ENCODE results near the gene MRPL2. TPM values are rescaled to one million over a fixed set of nuclear protein-coding genes. Genes with fewer than 3 reads are reported as not detected.
A peak's percentile ranks its signal among the peaks of the same experiment; 100 is the strongest.

Gene MRPL2
- total RNA-seq, 1 experiment from 2014 or later, result 123 TPM

DNA sequence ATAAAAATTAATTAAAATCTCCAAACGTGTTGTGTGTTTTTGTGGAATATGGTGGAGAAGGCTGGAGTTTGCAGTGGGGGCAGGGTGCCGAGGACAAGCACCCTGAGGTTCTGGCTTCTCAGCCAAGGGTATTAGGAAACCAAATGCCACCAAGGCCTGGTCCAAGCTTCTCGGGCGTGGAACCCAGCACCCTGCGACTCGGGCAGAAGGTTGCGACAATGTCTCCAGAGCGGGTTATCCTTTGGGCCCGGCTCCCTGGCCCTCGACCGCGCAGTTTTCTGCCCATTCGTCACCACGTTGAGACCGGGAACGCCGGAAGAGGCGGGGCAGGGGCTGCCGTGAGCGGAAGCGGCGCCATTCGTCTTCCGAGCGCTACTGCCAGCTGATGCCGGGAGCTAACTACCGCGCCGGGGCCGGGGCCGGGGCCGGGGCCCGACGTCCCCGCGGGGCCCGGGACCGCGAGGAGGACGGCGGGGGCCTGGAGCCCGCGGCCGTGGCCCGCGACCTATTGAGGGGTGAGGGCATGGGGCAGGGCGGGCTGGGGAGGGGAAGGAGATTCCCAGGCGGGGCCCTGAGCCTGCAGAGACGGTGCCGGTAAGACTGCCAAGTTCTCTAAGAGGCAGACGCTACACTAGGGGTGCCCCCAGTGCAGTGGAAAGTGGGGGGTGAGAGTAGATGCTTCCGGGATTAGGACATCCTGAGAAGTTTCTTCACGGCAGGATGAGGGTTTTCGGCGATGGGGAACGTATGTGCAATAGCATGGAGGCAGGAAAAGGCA lies 37.8 kb downstream of the MRPL2 start, which contains the start of gene RRP36 (continued):
- TF ChIP-seq, protein P1, sequence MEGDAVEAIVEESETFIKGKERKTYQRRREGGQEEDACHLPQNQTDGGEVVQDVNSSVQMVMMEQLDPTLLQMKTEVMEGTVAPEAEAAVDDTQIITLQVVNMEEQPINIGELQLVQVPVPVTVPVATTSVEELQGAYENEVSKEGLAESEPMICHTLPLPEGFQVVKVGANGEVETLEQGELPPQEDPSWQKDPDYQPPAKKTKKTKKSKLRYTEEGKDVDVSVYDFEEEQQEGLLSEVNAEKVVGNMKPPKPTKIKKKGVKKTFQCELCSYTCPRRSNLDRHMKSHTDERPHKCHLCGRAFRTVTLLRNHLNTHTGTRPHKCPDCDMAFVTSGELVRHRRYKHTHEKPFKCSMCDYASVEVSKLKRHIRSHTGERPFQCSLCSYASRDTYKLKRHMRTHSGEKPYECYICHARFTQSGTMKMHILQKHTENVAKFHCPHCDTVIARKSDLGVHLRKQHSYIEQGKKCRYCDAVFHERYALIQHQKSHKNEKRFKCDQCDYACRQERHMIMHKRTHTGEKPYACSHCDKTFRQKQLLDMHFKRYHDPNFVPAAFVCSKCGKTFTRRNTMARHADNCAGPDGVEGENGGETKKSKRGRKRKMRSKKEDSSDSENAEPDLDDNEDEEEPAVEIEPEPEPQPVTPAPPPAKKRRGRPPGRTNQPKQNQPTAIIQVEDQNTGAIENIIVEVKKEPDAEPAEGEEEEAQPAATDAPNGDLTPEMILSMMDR (IDR thresholded peaks at IDR 0.05 in 2 of 3, conservative IDR thresholded peaks at IDR 0.05 in 1 of 3; ENCODE audit: borderline replicate concordance in 1 of 3, insufficient read depth in 1 of 3, low read depth in 2 of 3, low read length in 2 of 3), result no peak
- TF ChIP-seq JUND (IDR thresholded peaks at IDR 0.05) (no peak), EZH2 (IDR thresholded peaks at IDR 0.05) (no peak), CEBPB (IDR thresholded peaks at IDR 0.05; ENCODE audit: low read depth) (no peak), POLR2A (IDR thresholded peaks at IDR 0.05; ENCODE audit: borderline replicate concordance, extremely low read depth, insufficient read depth, insufficient read length) (peak; percentile 56)

DNA sequence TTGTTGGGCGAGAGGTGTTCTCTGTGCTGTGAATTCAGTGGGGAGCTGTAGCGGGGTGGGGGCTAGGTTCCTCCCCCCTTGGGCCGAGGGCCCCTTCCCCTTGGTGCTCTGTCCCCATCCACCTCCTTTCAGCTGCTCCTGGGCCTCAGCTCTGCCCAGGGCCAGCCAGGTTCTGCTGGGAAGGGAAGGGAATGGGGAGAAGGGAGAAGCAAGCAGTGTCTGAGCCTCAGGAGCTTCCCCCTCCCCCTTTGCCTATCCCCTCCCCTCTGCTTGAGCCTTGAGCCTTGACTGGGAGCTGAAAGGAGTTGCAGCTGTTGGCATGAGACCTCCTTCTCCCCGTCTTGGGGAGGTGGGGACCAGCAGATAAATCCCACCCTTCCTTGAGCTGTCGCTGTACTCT lies 38.4 kb downstream of the MRPL2 start:
- H3K9ac ChIP-seq (ENCODE audit: low read length), result peak overlapping the region; percentile 93
- H3K27ac ChIP-seq (ENCODE audit: low read depth, low read length), result peak overlapping the region; percentile 80
- no peaks in the 10 kb centered on the region for H4K20me1 ChIP-seq (ENCODE audit: insufficient read depth)
- CTCF ChIA-PET, result interaction anchor here (0.8 kb wide), 1 partner anchor 123 kb away, joined by 3 read pairs; no protein-coding TSS in a partner anchor
- ATAC-seq, result peak; percentile 34
- H3K4me1 ChIP-seq (ENCODE audit: control insufficient read depth in 1 of 2, insufficient read depth in 2 of 2, low read length in 2 of 2), result peaks cover 9 to 20% of the 10 kb centered on the region in 2 experiments
- H3K4me2 ChIP-seq (ENCODE audit: low read length), result peak overlapping the region; percentile 94
- H2AFZ ChIP-seq (ENCODE audit: low read depth, low read length, poor library complexity, severe bottlenecking), result no peak overlapping the region
- POLR2A ChIA-PET, result interaction anchor here (0.6 to 2.2 kb wide), 4 partner anchors 12 to 92 kb away, joined by 3 to 7 read pairs (median 4); partner anchors contain the start of genes CNPY3 and PEX6
- H3K9me3 ChIP-seq (ENCODE audit: control insufficient read depth in 1 of 2, insufficient read depth in 1 of 2, low read depth in 1 of 2, low read length in 2 of 2), result no peaks in the 10 kb centered on the region
- no peaks in the 10 kb centered on the region for H3K9me2 ChIP-seq (ENCODE audit: insufficient read depth)
- TSS peak; percentile 93 for BruUV-seq (replicated peaks)
- peaks cover 16 to 22% of the 10 kb centered on the region in 2 experiments for H3K36me3 ChIP-seq (ENCODE audit: control insufficient read depth in 1 of 2, insufficient read depth in 2 of 2, low read length in 2 of 2)
- H3K79me2 ChIP-seq (ENCODE audit: insufficient read depth, low read length), result peaks cover 56% of the 10 kb centered on the region
- no peak for TF ChIP-seq ZNF274 (IDR thresholded peaks at IDR 0.05; ENCODE audit: low read depth, low read length)
- TF ChIP-seq, protein P2, sequence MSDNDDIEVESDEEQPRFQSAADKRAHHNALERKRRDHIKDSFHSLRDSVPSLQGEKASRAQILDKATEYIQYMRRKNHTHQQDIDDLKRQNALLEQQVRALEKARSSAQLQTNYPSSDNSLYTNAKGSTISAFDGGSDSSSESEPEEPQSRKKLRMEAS (IDR thresholded peaks at IDR 0.05), result no peak
- no peak for TF ChIP-seq RAD21 (IDR thresholded peaks at IDR 0.05; ENCODE audit: low read depth)
- TF ChIP-seq, protein P3, sequence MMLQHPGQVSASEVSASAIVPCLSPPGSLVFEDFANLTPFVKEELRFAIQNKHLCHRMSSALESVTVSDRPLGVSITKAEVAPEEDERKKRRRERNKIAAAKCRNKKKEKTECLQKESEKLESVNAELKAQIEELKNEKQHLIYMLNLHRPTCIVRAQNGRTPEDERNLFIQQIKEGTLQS (IDR thresholded peaks at IDR 0.05), result no peak
- TF ChIP-seq, protein P4, sequence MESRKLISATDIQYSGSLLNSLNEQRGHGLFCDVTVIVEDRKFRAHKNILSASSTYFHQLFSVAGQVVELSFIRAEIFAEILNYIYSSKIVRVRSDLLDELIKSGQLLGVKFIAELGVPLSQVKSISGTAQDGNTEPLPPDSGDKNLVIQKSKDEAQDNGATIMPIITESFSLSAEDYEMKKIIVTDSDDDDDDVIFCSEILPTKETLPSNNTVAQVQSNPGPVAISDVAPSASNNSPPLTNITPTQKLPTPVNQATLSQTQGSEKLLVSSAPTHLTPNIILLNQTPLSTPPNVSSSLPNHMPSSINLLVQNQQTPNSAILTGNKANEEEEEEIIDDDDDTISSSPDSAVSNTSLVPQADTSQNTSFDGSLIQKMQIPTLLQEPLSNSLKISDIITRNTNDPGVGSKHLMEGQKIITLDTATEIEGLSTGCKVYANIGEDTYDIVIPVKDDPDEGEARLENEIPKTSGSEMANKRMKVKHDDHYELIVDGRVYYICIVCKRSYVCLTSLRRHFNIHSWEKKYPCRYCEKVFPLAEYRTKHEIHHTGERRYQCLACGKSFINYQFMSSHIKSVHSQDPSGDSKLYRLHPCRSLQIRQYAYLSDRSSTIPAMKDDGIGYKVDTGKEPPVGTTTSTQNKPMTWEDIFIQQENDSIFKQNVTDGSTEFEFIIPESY (IDR thresholded peaks at IDR 0.05; ENCODE audit: extremely low read depth, insufficient replicate concordance, low read length), result no peak
- TF ChIP-seq SIN3A (IDR thresholded peaks at IDR 0.05; ENCODE audit: low read depth), result no peak
- TF ChIP-seq JUND (IDR thresholded peaks at IDR 0.05), result no peak
- TF ChIP-seq POLR2AphosphoS5 (IDR thresholded peaks at IDR 0.05; ENCODE audit: low read depth, low read length), result no peak
- no peak for TF ChIP-seq FOSL1 (IDR thresholded peaks at IDR 0.05; ENCODE audit: low read depth)
- TF ChIP-seq ZFX (IDR thresholded peaks at IDR 0.05), result no peak
- no peak for TF ChIP-seq YY1 (IDR thresholded peaks at IDR 0.05; ENCODE audit: extremely low read depth, insufficient replicate concordance, low read depth, low read length)
- TF ChIP-seq SP1 (IDR thresholded peaks at IDR 0.05; ENCODE audit: low read depth), result no peak
- TF ChIP-seq, protein P1 (IDR thresholded peaks at IDR 0.05 in 2 of 3, conservative IDR thresholded peaks at IDR 0.05 in 1 of 3; ENCODE audit: borderline replicate concordance in 1 of 3, insufficient read depth in 1 of 3, low read depth in 2 of 3, low read length in 2 of 3), result no peak
- intact Hi-C loops (cut with micrococcal nuclease), result no loop called here
- DNase-seq (ENCODE audit: low read depth, low spot score), result no peak
- no peaks in the 10 kb centered on the region for H3K27me3 ChIP-seq (ENCODE audit: insufficient read depth, low read length)
- H3K4me3 ChIP-seq (replicated peaks in 1 of 2; ENCODE audit: low read depth in 1 of 2, low read length in 2 of 2), result peak overlapping the region; percentile 75 to 96
- RAD21 ChIA-PET (ENCODE audit: low non-redundant PET in 1 of 2, low total read pairs in 2 of 2, uncharacterized antibody in 2 of 2, unreplicated experiment in 2 of 2), result interaction anchor here in 1 of 2 experiments (0.7 kb wide), 1 partner anchor 1286 kb away, joined by 3 read pairs; no protein-coding TSS in a partner anchor

All from HCT116 (cell line).